WTC11 (cell line): ENCODE data around the gene YWHAH. TPM values are rescaled to one million over a fixed set of nuclear protein-coding genes. Genes with fewer than 3 reads are reported as not detected.

Experiments used
- ATAC-seq: fragments of 200-7000 bp; cut with Tn5 transposase; 2 replicates; pipeline ENCODE4 v1.10.0; 2021; ENCODE audit warnings: mild to moderate bottlenecking, moderate library complexity
- CTCF ChIA-PET: fragments of 300-600 bp; sonication (Branson Sonifier 250); formaldehyde crosslinking; loops from one replicate; lab custom pipeline; 2021; ENCODE audit warnings: antibody characterized with exemption; lab: Charles Lee
- POLR2A ChIA-PET: fragments of 350-600 bp; sonication (Branson Sonifier 250); formaldehyde crosslinking; loops from one replicate; lab custom pipeline; 2021; ENCODE audit warnings: antibody characterized with exemption; lab: Charles Lee
- DNase-seq: peaks from one replicate; pipeline ENCODE4 v3.0.0; 2021; ENCODE audit warnings: low spot score
- H3K27ac Mint-ChIP-seq: 2 replicates; pipeline ENCODE4 v1.8.0; 2021; ENCODE audit warnings: mixed read lengths
- H3K27me3 Mint-ChIP-seq: 2 replicates; pipeline ENCODE4 v1.8.0; 2021; ENCODE audit warnings: low read depth, mild to moderate bottlenecking, moderate library complexity, mixed read lengths
- H3K36me3 Mint-ChIP-seq: 2 replicates; pipeline ENCODE4 v1.8.0; 2021; ENCODE audit warnings: mixed read lengths
- H3K4me1 Mint-ChIP-seq: 2 replicates; pipeline ENCODE4 v1.8.0; 2022; ENCODE audit warnings: mixed read lengths
- H3K4me3 Mint-ChIP-seq: 2 replicates; pipeline ENCODE4 v1.8.0; 2021; ENCODE audit warnings: mild to moderate bottlenecking, moderate library complexity, mixed read lengths
- H3K9me3 Mint-ChIP-seq: 2 replicates; pipeline ENCODE4 v1.8.0; 2021; ENCODE audit warnings: mixed read lengths
- CREB1 ChIP-seq: sonication (generic); formaldehyde crosslinking; IDR thresholded peaks from 2 replicates; pipeline ENCODE4 v1.8.0; 2023; ENCODE audit warnings: mild to moderate bottlenecking, missing genetic modification reagents
- FOXJ3 ChIP-seq: sonication (generic); formaldehyde crosslinking; IDR thresholded peaks from 2 replicates; pipeline ENCODE4 v1.9.0; 2021; ENCODE audit warnings: missing genetic modification reagents, mild to moderate bottlenecking, borderline replicate concordance
- FOXK1 ChIP-seq: sonication (generic); formaldehyde crosslinking; IDR thresholded peaks from 2 replicates; pipeline ENCODE4 v1.8.0; 2022; ENCODE audit warnings: mild to moderate bottlenecking, moderate library complexity, missing genetic modification reagents
- GABPB1 ChIP-seq: sonication (generic); formaldehyde crosslinking; IDR thresholded peaks from 2 replicates; pipeline ENCODE4 v1.8.1; 2023; ENCODE audit warnings: mild to moderate bottlenecking, missing genetic modification reagents
- GRHL2 ChIP-seq: fragments of 250-450 bp; sonication (Bioruptor Pico); IDR thresholded peaks from 2 replicates; pipeline ENCODE4 v1.8.0; 2022; ENCODE audit warnings: mild to moderate bottlenecking, moderate library complexity; ENCODE audit not compliant: insufficient replicate concordance, severe bottlenecking
- JAZF1 ChIP-seq: fragments of 250-450 bp; sonication (Bioruptor Pico); IDR thresholded peaks from 2 replicates; pipeline ENCODE4 v1.9.0; 2021; ENCODE audit warnings: moderate library complexity, mild to moderate bottlenecking, inconsistent platforms
- JUN ChIP-seq: sonication (generic); formaldehyde crosslinking; IDR thresholded peaks from 2 replicates; pipeline ENCODE4 v1.8.0; 2023; ENCODE audit warnings: mild to moderate bottlenecking, missing genetic modification reagents
- NFE2L1 ChIP-seq: sonication (generic); formaldehyde crosslinking; IDR thresholded peaks from 2 replicates; pipeline ENCODE4 v1.8.1; 2023; ENCODE audit warnings: missing genetic modification reagents
- NR2C2 ChIP-seq: sonication (generic); formaldehyde crosslinking; IDR thresholded peaks from 2 replicates; pipeline ENCODE4 v1.8.0; 2022; ENCODE audit warnings: mild to moderate bottlenecking, missing genetic modification reagents
- SMAD3 ChIP-seq: sonication (generic); formaldehyde crosslinking; IDR thresholded peaks from 2 replicates; pipeline ENCODE4 v1.8.0; 2022; ENCODE audit warnings: missing genetic modification reagents, mild to moderate bottlenecking, borderline replicate concordance
- TCF7 ChIP-seq: sonication (generic); formaldehyde crosslinking; IDR thresholded peaks from 2 replicates; pipeline ENCODE4 v1.8.0; 2022; ENCODE audit warnings: mild to moderate bottlenecking, low read depth, missing genetic modification reagents, moderate library complexity
- ZNF219 ChIP-seq: sonication (generic); formaldehyde crosslinking; IDR thresholded peaks from 2 replicates; pipeline ENCODE4 v1.8.0; 2023; ENCODE audit warnings: missing genetic modification reagents, mild to moderate bottlenecking, borderline replicate concordance
- total RNA-seq: library from RNA; stranded (reverse); gene quantifications from 3 replicates; pipeline ENCODE4 v1.2.3, GENCODE V29; 2021
- TF ChIP-seq, protein P1 (sequence below): sonication (generic); formaldehyde crosslinking; IDR thresholded peaks from 2 replicates; pipeline ENCODE4 v1.8.1; 2022; ENCODE audit warnings: missing genetic modification reagents, borderline replicate concordance
- TF ChIP-seq, protein P2 (sequence below): sonication (generic); formaldehyde crosslinking; IDR thresholded peaks from 2 replicates; pipeline ENCODE4 v1.8.1; 2022; ENCODE audit warnings: low read depth, mild to moderate bottlenecking, moderate library complexity, missing genetic modification reagents, borderline replicate concordance
- TF ChIP-seq, protein P3 (sequence below): fragments of 250-450 bp; sonication (Bioruptor Pico); IDR thresholded peaks from 2 replicates; pipeline ENCODE4 v1.9.0; 2021; ENCODE audit warnings: mild to moderate bottlenecking
- TF ChIP-seq, protein P4 (sequence below): sonication (generic); formaldehyde crosslinking; IDR thresholded peaks from 2 replicates; pipeline ENCODE4 v1.8.1; 2022; ENCODE audit warnings: low read depth, missing genetic modification reagents, borderline replicate concordance
- TF ChIP-seq, protein P5 (sequence below): sonication (generic); formaldehyde crosslinking; IDR thresholded peaks from 2 replicates; pipeline ENCODE4 v1.8.1; 2022; ENCODE audit warnings: mild to moderate bottlenecking, missing genetic modification reagents, moderate library complexity, borderline replicate concordance
- TF ChIP-seq, protein P6 (sequence below): sonication (generic); formaldehyde crosslinking; IDR thresholded peaks from 2 replicates; pipeline ENCODE4 v1.8.1; 2023; ENCODE audit warnings: mild to moderate bottlenecking, missing genetic modification reagents, moderate library complexity
- TF ChIP-seq, protein P7 (sequence below): sonication (generic); formaldehyde crosslinking; IDR thresholded peaks from 2 replicates; pipeline ENCODE4 v1.8.1; 2023; ENCODE audit warnings: mild to moderate bottlenecking, missing genetic modification reagents, moderate library complexity
- TF ChIP-seq, protein P8 (sequence below): sonication (generic); formaldehyde crosslinking; IDR thresholded peaks from 2 replicates; pipeline ENCODE4 v1.8.0; 2023; ENCODE audit warnings: missing genetic modification reagents

YWHAH gene
- total RNA-seq, 1 experiment from 2014 or later: 203 TPM

DNA sequence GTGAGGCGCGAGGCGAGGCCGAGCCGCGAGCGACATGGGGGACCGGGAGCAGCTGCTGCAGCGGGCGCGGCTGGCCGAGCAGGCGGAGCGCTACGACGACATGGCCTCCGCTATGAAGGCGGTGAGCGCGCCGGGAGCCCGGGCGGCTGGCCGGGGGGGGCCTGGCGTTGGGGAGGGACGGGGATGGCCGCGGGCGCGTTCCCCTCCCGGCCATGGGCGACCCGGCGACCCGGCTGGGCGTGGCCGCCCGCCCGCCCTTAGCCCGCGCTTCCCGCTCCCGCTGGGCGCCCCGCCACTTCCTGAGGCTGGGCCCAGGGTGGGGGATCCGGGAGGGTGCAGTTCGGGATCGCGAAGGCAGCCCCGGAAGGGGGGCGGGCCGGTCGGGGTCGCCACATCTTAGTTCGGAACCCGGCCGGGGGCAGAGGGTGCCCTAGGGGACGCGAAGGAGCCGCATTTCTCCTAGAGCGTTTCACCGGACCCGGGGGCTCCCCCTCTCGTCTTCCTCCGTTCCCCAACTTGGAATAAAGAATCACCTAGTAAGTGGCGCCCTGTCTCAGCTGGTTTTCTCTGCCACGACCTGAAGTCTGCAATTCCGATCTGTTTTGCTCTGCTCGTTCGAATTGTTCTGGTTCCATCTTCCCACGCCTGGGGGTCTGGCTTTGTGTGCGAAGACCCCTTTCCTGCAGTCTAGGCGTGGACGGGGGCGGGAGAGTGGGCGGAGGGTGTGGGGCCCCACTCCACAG is 536 bp downstream of the YWHAH start (continued):
- no peak for TF ChIP-seq GABPB1 (CRISPR knock-in tag)
- TF ChIP-seq, protein P1, sequence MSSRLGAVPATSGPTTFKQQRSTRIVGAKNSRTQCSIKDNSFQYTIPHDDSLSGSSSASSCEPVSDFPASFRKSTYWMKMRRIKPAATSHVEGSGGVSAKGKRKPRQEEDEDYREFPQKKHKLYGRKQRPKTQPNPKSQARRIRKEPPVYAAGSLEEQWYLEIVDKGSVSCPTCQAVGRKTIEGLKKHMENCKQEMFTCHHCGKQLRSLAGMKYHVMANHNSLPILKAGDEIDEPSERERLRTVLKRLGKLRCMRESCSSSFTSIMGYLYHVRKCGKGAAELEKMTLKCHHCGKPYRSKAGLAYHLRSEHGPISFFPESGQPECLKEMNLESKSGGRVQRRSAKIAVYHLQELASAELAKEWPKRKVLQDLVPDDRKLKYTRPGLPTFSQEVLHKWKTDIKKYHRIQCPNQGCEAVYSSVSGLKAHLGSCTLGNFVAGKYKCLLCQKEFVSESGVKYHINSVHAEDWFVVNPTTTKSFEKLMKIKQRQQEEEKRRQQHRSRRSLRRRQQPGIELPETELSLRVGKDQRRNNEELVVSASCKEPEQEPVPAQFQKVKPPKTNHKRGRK: no peak
- TF ChIP-seq, protein P2, sequence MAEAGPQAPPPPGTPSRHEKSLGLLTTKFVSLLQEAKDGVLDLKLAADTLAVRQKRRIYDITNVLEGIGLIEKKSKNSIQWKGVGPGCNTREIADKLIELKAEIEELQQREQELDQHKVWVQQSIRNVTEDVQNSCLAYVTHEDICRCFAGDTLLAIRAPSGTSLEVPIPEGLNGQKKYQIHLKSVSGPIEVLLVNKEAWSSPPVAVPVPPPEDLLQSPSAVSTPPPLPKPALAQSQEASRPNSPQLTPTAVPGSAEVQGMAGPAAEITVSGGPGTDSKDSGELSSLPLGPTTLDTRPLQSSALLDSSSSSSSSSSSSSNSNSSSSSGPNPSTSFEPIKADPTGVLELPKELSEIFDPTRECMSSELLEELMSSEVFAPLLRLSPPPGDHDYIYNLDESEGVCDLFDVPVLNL (CRISPR knock-in tag): no peak

DNA sequence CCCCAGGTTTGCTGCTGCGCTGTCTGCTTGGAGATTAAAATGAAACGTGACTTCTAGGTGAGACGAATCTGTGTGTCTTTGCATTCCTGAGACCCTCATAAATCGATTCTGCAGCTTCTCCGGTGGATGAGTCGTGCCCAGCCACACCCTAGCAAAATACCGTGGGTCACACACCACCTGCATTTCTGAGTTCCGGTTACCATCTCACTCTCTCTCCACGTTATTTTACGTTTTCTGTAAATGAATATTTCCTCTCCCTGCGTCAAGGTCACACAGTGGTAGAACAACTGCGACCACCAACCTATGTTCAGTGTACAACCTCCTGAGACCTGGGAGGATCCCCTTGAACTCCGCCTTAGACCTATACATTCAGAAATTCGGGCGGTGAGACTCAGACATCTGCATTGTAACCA is 1.1 kb downstream of the YWHAH start:
- DNase-seq (no peak), ATAC-seq (no peak)
- ChIA-PET POLR2A (interaction anchor here (0.5 kb wide), 1 partner anchor 10 kb away, joined by 3 read pairs; no protein-coding TSS in a partner anchor), CTCF (interaction anchor here (1.4 to 3.3 kb wide), 3 partner anchors 16 to 73 kb away, joined by 4 to 23 read pairs (median 13); no protein-coding TSS in a partner anchor)
- peaks cover 13% of the 10 kb centered on the region for H3K4me1 Mint-ChIP-seq
- no peak overlapping the region for H3K4me3 Mint-ChIP-seq
- H3K27me3 Mint-ChIP-seq: peaks cover 10% of the 10 kb centered on the region
- H3K27ac Mint-ChIP-seq: no peak overlapping the region
- H3K9me3 Mint-ChIP-seq: no peaks in the 10 kb centered on the region
- no peak for TF ChIP-seq NFE2L1
- no peak for TF ChIP-seq TCF7 (CRISPR knock-in tag)
- no peak for TF ChIP-seq FOXK1
- TF ChIP-seq ZNF219: no peak
- TF ChIP-seq, all 79 proteins: peak for 0
- peaks cover 26% of the 10 kb centered on the region for H3K36me3 Mint-ChIP-seq

DNA sequence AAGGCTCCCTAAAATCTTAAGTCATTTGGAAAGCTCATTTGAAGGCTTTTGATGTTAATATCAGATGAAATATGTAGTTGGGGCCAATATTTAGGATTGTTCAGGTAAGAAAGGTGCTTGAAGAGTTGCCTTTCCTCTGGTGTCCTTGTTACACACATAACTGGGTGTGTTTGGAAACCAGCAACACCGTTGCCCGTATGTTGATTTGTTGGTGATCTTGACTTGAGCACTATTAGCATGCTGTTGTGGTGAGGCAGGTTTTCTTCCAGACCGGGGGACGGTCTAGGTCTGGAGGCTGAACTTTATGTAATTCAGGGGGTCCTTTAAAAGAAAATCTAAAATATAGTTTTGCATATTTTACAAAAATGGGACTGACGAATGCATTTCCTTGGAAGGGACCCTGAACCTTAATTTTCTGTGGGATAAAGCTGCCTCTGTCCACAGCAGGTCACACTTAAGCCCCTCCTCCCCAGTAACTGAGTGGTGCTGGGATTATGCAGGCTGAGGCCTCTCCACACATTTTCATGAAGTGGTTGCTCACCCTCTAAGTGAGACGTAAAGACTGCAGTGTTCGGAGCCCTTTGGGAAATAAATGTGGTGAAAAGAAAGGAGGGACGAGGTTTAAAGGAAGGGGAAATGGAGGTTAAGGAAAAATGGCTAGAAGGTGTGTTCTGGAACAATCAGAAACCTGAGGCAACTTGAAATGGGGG is 1.8 kb downstream of the YWHAH start:
- H3K4me3 Mint-ChIP-seq: no peak overlapping the region
- peaks cover 28% of the 10 kb centered on the region for H3K36me3 Mint-ChIP-seq
- ChIA-PET POLR2A (no interaction called here), CTCF (interaction anchor here (0.8 to 3.3 kb wide), 4 partner anchors 15 to 88 kb away, joined by 3 to 23 read pairs (median 8); no protein-coding TSS in a partner anchor)
- no peaks in the 10 kb centered on the region for H3K9me3 Mint-ChIP-seq
- DNase-seq: no peak
- no peak overlapping the region for H3K27ac Mint-ChIP-seq
- peaks cover 10% of the 10 kb centered on the region for H3K27me3 Mint-ChIP-seq
- peaks cover 15% of the 10 kb centered on the region for H3K4me1 Mint-ChIP-seq
- no peak for ATAC-seq
- TF ChIP-seq, protein P3, sequence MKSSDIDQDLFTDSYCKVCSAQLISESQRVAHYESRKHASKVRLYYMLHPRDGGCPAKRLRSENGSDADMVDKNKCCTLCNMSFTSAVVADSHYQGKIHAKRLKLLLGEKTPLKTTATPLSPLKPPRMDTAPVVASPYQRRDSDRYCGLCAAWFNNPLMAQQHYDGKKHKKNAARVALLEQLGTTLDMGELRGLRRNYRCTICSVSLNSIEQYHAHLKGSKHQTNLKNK (CRISPR knock-in tag): no peak
- TF ChIP-seq, protein P4, sequence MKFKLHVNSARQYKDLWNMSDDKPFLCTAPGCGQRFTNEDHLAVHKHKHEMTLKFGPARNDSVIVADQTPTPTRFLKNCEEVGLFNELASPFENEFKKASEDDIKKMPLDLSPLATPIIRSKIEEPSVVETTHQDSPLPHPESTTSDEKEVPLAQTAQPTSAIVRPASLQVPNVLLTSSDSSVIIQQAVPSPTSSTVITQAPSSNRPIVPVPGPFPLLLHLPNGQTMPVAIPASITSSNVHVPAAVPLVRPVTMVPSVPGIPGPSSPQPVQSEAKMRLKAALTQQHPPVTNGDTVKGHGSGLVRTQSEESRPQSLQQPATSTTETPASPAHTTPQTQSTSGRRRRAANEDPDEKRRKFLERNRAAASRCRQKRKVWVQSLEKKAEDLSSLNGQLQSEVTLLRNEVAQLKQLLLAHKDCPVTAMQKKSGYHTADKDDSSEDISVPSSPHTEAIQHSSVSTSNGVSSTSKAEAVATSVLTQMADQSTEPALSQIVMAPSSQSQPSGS (CRISPR knock-in tag): no peak
- TF ChIP-seq, protein P5, sequence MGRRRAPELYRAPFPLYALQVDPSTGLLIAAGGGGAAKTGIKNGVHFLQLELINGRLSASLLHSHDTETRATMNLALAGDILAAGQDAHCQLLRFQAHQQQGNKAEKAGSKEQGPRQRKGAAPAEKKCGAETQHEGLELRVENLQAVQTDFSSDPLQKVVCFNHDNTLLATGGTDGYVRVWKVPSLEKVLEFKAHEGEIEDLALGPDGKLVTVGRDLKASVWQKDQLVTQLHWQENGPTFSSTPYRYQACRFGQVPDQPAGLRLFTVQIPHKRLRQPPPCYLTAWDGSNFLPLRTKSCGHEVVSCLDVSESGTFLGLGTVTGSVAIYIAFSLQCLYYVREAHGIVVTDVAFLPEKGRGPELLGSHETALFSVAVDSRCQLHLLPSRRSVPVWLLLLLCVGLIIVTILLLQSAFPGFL (CRISPR knock-in tag): no peak
- TF ChIP-seq NR2C2 (CRISPR knock-in tag) (no peak), CREB1 (CRISPR knock-in tag) (no peak), JAZF1 (CRISPR knock-in tag) (no peak), JUN (CRISPR knock-in tag) (no peak), FOXJ3 (CRISPR knock-in tag) (no peak), SMAD3 (no peak), GRHL2 (CRISPR knock-in tag) (no peak)
- TF ChIP-seq, protein P6, sequence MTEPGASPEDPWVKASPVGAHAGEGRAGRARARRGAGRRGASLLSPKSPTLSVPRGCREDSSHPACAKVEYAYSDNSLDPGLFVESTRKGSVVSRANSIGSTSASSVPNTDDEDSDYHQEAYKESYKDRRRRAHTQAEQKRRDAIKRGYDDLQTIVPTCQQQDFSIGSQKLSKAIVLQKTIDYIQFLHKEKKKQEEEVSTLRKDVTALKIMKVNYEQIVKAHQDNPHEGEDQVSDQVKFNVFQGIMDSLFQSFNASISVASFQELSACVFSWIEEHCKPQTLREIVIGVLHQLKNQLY (CRISPR knock-in tag): no peak
- TF ChIP-seq, protein P7, sequence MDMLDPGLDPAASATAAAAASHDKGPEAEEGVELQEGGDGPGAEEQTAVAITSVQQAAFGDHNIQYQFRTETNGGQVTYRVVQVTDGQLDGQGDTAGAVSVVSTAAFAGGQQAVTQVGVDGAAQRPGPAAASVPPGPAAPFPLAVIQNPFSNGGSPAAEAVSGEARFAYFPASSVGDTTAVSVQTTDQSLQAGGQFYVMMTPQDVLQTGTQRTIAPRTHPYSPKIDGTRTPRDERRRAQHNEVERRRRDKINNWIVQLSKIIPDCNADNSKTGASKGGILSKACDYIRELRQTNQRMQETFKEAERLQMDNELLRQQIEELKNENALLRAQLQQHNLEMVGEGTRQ: no peak
- TF ChIP-seq, protein P8, sequence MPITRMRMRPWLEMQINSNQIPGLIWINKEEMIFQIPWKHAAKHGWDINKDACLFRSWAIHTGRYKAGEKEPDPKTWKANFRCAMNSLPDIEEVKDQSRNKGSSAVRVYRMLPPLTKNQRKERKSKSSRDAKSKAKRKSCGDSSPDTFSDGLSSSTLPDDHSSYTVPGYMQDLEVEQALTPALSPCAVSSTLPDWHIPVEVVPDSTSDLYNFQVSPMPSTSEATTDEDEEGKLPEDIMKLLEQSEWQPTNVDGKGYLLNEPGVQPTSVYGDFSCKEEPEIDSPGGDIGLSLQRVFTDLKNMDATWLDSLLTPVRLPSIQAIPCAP (CRISPR knock-in tag): no peak
